Upper lobe of left lung (tissue), 6 donors: ENCODE data around the gene CTU2. TPM values are rescaled to one million over a fixed set of nuclear protein-coding genes. Genes with fewer than 3 reads are reported as not detected.

Experiments used
- ATAC-seq, 2 donors: fragments of 200-7000 bp; cut with Tn5 transposase; one replicate each; pipeline ENCODE4 v1.9.1; 2022; ENCODE audit warnings: mild to moderate bottlenecking in 2 of 2, moderate library complexity in 2 of 2; ENCODE audit not compliant: low FRiP score in 2 of 2
- DNase-seq, 2 donors: peaks; one replicate each; pipeline ENCODE4 v3.0.0-alpha.2; 2019 to 2020
- H3K27ac ChIP-seq, 4 donors: fragments of 200-600 bp; sonication (generic); one replicate each; pipeline ENCODE4 v1.5.1; 2016 to 2019
- H3K27me3 ChIP-seq, 4 donors: fragments of 200-600 bp; sonication (generic); one replicate each; pipeline ENCODE4 v1.5.1; 2017 to 2019
- H3K36me3 ChIP-seq, 4 donors: fragments of 200-600 bp; sonication (generic); one replicate each; pipeline ENCODE4 v1.5.1; 2016 to 2019
- H3K4me1 ChIP-seq, 4 donors: fragments of 200-600 bp; sonication (generic); one replicate each; pipeline ENCODE4 v1.5.1; 2018 to 2019
- H3K4me3 ChIP-seq, 4 donors: fragments of 200-600 bp; sonication (generic); one replicate each; pipeline ENCODE4 v1.5.1; 2017 to 2019; ENCODE audit warnings: mild to moderate bottlenecking in 2 of 4, moderate library complexity in 1 of 4
- H3K9me3 ChIP-seq, 4 donors: fragments of 200-600 bp; sonication (generic); one replicate each; pipeline ENCODE4 v1.5.1; 2018 to 2019
- CTCF ChIP-seq, 6 experiments: fragments of 450-650 bp in 4 of 6; fragments of 200-600 bp in 2 of 6; sonication (generic) in 2 of 6; IDR thresholded peaks; one replicate each; pipeline ENCODE4 v1.5.1; 2016 to 2019; ENCODE audit warnings: antibody characterized with exemption in 6 of 6
- EP300 ChIP-seq, 4 donors: sonication (generic); formaldehyde crosslinking; IDR thresholded peaks; one replicate each; pipeline ENCODE4 v1.5.1; 2017; ENCODE audit warnings: antibody characterized with exemption in 4 of 4, control low read depth in 2 of 4
- POLR2A ChIP-seq, 4 donors: fragments of 450-650 bp; IDR thresholded peaks; one replicate each; pipeline ENCODE4 v1.5.1; 2016 to 2017; ENCODE audit warnings: antibody characterized with exemption in 4 of 4, mild to moderate bottlenecking in 2 of 4
- POLR2AphosphoS5 ChIP-seq, 2 donors: sonication (generic); formaldehyde crosslinking; IDR thresholded peaks; one replicate each; pipeline ENCODE4 v1.5.1; 2017; ENCODE audit warnings: antibody characterized with exemption in 2 of 2
- WGBS, 2 donors: methylation state at CpG; one replicate each; pipeline ENCODE4 v1.1.5; 2017 to 2018; 5-methylcytosine and 5-hydroxymethylcytosine counted together
- total RNA-seq, 6 donors: library from RNA; depleted of rRNA in 4 of 6; stranded (reverse); fragments of >200 nt in 4 of 6; gene quantifications; one replicate each; pipeline versions ENCODE4 v1.1.0 to v1.2.1, GENCODE V29; 2016 to 2021
- donor health status: DM: no; HTN: no; CAD: no; lungs with moderate emphysema.
- donor health status: DM: no; HTN: yes; CAD: no; lungs with severe emphysema.

Gene CTU2
- total RNA-seq, 6 donors from 2014 or later: 9.4 to 31.4 (median 20.6) TPM

DNA sequence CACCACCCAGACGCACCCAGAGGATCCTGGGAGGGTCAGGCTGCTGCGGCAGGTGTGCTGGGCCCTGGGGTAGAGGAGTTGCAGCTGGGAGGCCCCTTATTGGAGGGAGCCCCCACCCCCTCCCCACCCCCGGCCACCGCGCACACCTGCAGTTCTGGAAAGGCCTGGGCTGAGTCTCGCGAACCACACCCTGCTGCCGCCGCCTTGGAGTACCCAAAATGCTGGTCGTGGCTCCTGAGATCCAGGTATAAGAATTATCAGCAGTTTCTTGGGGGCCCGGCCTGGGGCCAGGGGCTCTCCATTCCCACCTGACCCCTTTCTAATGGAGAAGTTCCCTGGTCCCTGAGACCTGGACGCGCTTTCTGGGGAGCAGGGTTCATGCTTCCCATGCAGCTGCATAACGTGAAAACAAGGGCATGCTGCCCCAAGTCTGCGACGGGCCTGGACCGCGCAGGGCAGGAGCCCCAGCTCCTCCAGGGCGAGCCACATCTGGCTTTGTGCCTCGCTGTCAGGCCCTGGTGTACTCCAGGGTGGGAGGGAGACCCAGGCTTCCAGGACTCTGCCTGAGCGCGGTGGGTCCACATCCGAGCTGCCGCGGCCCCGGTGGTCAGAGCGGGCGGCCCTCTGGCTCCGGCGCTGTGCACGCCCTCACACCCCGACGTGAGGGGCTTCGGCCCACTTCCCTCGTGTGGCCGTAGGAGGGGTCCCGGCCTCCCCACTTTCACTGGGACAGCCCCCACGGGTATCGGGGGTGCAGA, 12.7 kb upstream of the CTU2 start:
- 82 to 94% methylated on average over 12 to 23 of the region's 39 CpGs for WGBS, 2 donors
- H3K27ac ChIP-seq: no peak overlapping the region

DNA sequence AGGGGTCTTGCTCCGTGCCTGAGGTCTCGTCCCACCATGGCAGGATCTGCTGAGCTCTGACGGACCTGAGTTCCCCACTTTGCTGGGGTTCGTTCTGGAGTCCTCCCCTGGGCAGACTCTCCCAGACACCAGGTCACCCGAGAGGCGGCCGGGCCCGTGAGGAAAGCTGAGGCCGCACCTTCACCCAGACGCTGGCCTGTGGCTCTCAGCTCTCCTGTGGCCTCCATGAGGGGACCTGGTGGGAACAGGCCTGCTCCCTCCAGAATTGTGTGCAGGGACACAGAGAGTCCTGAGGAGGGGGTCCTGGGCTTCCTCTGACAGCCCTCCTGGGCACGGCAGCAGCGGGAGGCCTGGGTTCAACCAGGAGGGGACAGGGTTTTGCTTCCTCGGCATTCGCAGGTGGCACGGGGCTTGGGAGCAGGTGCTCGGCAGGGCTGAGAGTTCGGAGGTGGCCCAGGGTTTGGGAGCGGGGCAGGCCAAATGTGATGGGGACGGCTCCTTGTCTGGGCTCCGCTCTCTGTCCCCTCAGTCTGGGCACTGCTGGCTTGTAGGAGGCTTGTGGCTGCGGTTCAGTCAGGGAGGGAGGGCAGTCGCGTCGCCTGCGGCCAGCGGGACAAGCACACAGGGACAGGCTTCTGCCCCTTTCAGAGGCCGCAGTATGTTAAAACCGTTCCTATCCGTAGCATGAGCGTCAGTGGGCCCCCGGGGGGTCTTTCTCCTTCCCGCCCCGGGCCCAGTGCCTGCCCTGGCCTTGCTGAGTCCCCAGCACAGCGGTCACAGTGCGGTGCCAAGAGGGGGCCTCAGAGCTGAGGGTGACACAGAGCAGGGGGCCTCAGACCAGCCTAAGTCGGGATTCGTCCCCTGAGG, 11.8 kb upstream of the CTU2 start:
- no peak overlapping the region for H3K27ac ChIP-seq
- TF ChIP-seq POLR2AphosphoS5 (IDR thresholded peaks at IDR 0.05) (no peak), CTCF (IDR thresholded peaks at IDR 0.05) (no peak), EP300 (IDR thresholded peaks at IDR 0.05) (no peak)
- 91 to 100% methylated on average over 5 to 37 of the region's 37 CpGs for WGBS, 2 donors
- ATAC-seq (no peak), DNase-seq (peak in 1 of 2 donors; percentile 75)
- H3K4me3 ChIP-seq: no peak overlapping the region
- peaks cover 0 to 44% (median 10%) of the 10 kb centered on the region in 4 donors for H3K4me1 ChIP-seq
- no peaks in the 10 kb centered on the region for H3K9me3 ChIP-seq
- peaks cover 12 to 37% (median 33%) of the 10 kb centered on the region in 4 donors for H3K36me3 ChIP-seq
- H3K27me3 ChIP-seq: no peaks in the 10 kb centered on the region

More for the DNA sequence above, 12.7 kb upstream of the CTU2 start:
- H3K4me1 ChIP-seq: peaks cover 0 to 38% (median 7%) of the 10 kb centered on the region in 4 donors
- peaks cover 12 to 28% (median 24%) of the 10 kb centered on the region in 4 donors for H3K36me3 ChIP-seq
- TF ChIP-seq POLR2AphosphoS5 (IDR thresholded peaks at IDR 0.05) (no peak), EP300 (IDR thresholded peaks at IDR 0.05) (no peak), CTCF (IDR thresholded peaks at IDR 0.05) (no peak), POLR2A (IDR thresholded peaks at IDR 0.05) (no peak)
- ATAC-seq (no peak), DNase-seq (peak in 1 of 2 donors; percentile 74)
- H3K9me3 ChIP-seq: no peaks in the 10 kb centered on the region
- H3K27me3 ChIP-seq: no peaks in the 10 kb centered on the region
- H3K4me3 ChIP-seq: no peak overlapping the region

- Histone ChIP-seq H3K4me1 (peaks cover 8 to 52% (median 18%) of the 10 kb centered on the region in 4 donors), H3K36me3 (peaks cover 12 to 42% (median 37%) of the 10 kb centered on the region in 4 donors), H3K9me3 (no peaks in the 10 kb centered on the region), H3K27me3 (no peaks in the 10 kb centered on the region), H3K27ac (no peak overlapping the region), H3K4me3 (no peak overlapping the region)
- TF ChIP-seq POLR2AphosphoS5 (IDR thresholded peaks at IDR 0.05) (no peak), EP300 (IDR thresholded peaks at IDR 0.05) (no peak), CTCF (IDR thresholded peaks at IDR 0.05) (no peak), POLR2A (IDR thresholded peaks at IDR 0.05) (no peak)
- no peak for ATAC-seq
- DNase-seq: peak in 1 of 2 donors; percentile 79
- 80% methylated on average over 12 of the region's 15 CpGs; no CpG with 5 or more reads in 1 of the 2 donors for WGBS, 2 donors
Observed at GRCh38 chr16:88695218-88695617, 11.1 kb upstream of the CTU2 start.

DNA sequence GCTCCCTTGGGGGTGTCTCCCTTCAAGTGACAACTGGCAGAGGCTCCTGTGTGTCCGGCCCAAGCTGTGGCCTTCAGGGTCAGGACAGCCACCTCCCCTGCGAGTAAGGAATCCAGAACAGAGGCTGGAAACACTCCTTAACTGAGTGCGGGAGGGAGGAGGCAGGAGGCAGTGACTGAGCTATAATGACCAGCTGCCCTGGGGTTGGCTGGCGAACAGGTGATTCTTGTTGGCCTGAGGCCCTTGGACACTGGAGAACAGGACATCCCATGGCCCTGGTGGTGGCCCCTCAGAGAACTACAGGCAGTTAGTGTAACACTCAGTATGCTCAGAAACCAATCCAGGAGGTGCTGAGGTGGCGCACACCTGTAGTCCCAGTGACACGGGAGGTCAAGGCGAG, 10.6 kb upstream of the CTU2 start:
- Histone ChIP-seq H3K36me3 (peaks cover 12 to 45% (median 37%) of the 10 kb centered on the region in 4 donors), H3K4me1 (peaks cover 13 to 57% (median 23%) of the 10 kb centered on the region in 4 donors), H3K27me3 (no peaks in the 10 kb centered on the region), H3K4me3 (no peak overlapping the region), H3K27ac (peak overlapping the region in 1 of 4 donors; percentile 92), H3K9me3 (no peaks in the 10 kb centered on the region)
- WGBS, 2 donors: 98 to 100% methylated on average over 6 to 7 of the region's 7 CpGs
- DNase-seq (no peak), ATAC-seq (no peak)
- TF ChIP-seq POLR2AphosphoS5 (IDR thresholded peaks at IDR 0.05) (no peak), EP300 (IDR thresholded peaks at IDR 0.05) (no peak), CTCF (IDR thresholded peaks at IDR 0.05) (no peak), POLR2A (IDR thresholded peaks at IDR 0.05) (no peak)
